GM21381 (cell line): ENCODE measurements around the gene MEDAG.
A peak's percentile ranks its signal among the peaks of the same experiment; 100 is the strongest.

ENCODE experiments used
- ATAC-seq: cut with Tn5 transposase; IDR thresholded peaks from one replicate; pipeline ENCODE4 v1.9.1; 2021; ENCODE audit warnings: mild to moderate bottlenecking, moderate library complexity; ENCODE audit not compliant: unreplicated experiment

The MEDAG gene

GRCh38 chr13:30905932-30906383, at the start of gene MEDAG:
Gene MEDAG, plus strand, starts transcription at chr13:30906271. Its CDS starts 245 bp downstream, at chr13:30906516.
- ATAC-seq: no peak

- no peak for ATAC-seq
These were observed 49.1 kb upstream of the MEDAG start for GRCh38 chr13:30857018-30857417.

- no peak for ATAC-seq
These were observed 48.4 kb upstream of the MEDAG start for GRCh38 chr13:30857636-30858035.

GRCh38 chr13:30859326-30859725, 46.7 kb upstream of the MEDAG start:
- ATAC-seq: no peak

GRCh38 chr13:30861163-30861562, 44.9 kb upstream of the MEDAG start:
- no peak for ATAC-seq

- no peak for ATAC-seq
These were observed 44.1 kb upstream of the MEDAG start for GRCh38 chr13:30861836-30862467.

GRCh38 chr13:30862707-30863106, 43.4 kb upstream of the MEDAG start:
- no peak for ATAC-seq

GRCh38 chr13:30863231-30863630, 42.8 kb upstream of the MEDAG start:
- ATAC-seq: no peak

- no peak for ATAC-seq
These were observed 42.3 kb upstream of the MEDAG start for GRCh38 chr13:30863796-30864195.

- no peak for ATAC-seq
These were observed 41.5 kb upstream of the MEDAG start for GRCh38 chr13:30864433-30865122.

GRCh38 chr13:30865123-30866049, 40.7 kb upstream of the MEDAG start:
- ATAC-seq: peak; percentile 70

GRCh38 chr13:30866677-30867076, 39.4 kb upstream of the MEDAG start:
- ATAC-seq: no peak

- no peak for ATAC-seq
These were observed 38.9 kb upstream of the MEDAG start for GRCh38 chr13:30867089-30867669.

GRCh38 chr13:30868799-30869470, 37.1 kb upstream of the MEDAG start:
- ATAC-seq: no peak

- no peak for ATAC-seq
These were observed 36.6 kb upstream of the MEDAG start for GRCh38 chr13:30869491-30869890.

GRCh38 chr13:30870049-30870884, 35.8 kb upstream of the MEDAG start:
- no peak for ATAC-seq

GRCh38 chr13:30870916-30871587, 35.0 kb upstream of the MEDAG start:
- no peak for ATAC-seq

GRCh38 chr13:30871588-30872275, 34.3 kb upstream of the MEDAG start:
- ATAC-seq: no peak

- ATAC-seq: no peak
These were observed 33.8 kb upstream of the MEDAG start for GRCh38 chr13:30872276-30872594.
